HG03457 (cell line): ENCODE results near the gene SLC16A1.
"Not testable (repeated sequence)": the region's sequence is repeated elsewhere in the genome, so short reads cannot be mapped to it uniquely, and the experiment has no call there.

Source experiments
- ATAC-seq: cut with Tn5 transposase; IDR thresholded peaks from one replicate; pipeline ENCODE4 v1.9.1; 2021; ENCODE audit warnings: moderate number of reproducible peaks; ENCODE audit not compliant: unreplicated experiment

Gene SLC16A1

DNA sequence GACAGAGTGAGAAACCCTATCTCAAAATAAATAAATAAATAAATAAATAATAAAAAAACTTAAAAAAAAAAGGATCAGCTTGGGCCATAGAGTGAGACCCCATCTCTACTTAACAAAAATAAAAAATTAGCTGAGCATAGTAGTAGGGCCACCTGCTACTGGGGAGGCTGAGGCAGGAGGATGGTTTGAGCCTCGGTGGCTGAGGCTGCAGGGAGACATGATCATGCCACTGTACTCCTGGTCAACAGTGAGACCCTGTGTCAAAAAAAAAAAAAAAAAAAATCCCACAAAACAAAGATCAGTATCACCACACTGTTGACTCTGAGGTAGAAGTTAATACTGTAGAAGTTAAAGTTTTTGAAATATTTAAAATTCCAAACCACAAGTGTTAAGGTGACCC lies 29.1 kb downstream of the SLC16A1 start:
- no peak for ATAC-seq

GRCh38 chr1:112925015-112925414 lies 31.0 kb downstream of the SLC16A1 start:
- no peak for ATAC-seq

DNA sequence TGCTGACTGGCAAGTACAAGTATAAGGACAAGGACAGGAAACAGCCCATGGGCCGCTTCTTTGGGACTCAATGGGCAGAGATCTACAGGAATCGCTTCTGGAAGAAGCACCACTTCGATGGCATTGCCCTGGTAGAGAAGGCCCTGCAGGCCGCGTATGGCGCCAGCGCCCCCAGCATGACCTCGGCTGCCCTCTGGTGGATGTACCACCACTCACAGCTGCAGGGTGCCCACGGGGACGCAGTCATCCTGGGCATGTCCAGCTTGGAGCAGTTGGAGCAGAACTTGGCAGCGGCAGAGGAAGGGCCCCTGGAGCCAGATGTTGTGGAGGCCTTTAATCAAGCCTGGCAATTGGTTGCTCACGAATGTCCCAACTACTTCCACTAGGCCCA lies 32.0 kb downstream of the SLC16A1 start:
- no peak for ATAC-seq

DNA sequence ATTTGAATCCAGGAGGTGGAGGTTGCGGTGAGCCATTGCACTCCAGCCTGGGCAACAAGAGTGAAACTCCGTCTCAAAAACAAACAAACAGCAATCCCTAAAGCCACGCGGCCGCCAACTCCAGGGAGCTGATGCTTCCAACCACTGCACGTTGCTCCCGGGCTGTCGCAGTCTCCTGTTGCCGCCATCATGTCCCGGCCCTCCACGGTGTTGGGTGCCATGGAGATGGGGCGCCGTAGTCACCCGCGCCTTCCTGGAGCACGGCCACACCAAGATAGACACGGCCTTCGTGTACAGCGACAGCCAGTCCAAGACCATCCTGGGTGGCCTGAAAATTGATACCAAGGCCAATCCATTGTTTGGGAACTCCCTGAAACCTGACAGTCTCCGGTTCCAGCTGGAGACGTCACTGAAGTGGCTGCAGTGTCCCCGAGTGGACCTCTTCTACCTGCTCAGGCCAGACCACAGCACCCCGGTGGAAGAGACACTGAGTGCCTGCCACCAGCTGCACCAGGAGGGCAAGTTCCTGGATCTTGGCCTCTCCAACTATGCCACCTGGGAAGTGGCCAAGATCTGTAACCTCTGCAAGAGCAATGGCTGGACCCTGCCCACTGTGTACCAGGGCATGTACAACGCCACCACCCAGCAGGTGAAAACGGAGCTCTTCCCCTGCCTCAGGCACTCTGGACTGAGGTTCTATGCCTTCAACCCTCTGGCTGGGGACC lies 32.6 kb downstream of the SLC16A1 start:
- no peak for ATAC-seq

GRCh38 chr1:112911506-112912220 lies 44.3 kb downstream of the SLC16A1 start:
- no peak for ATAC-seq

GRCh38 chr1:112909847-112910246 lies 46.1 kb downstream of the SLC16A1 start:
- no peak for ATAC-seq

DNA sequence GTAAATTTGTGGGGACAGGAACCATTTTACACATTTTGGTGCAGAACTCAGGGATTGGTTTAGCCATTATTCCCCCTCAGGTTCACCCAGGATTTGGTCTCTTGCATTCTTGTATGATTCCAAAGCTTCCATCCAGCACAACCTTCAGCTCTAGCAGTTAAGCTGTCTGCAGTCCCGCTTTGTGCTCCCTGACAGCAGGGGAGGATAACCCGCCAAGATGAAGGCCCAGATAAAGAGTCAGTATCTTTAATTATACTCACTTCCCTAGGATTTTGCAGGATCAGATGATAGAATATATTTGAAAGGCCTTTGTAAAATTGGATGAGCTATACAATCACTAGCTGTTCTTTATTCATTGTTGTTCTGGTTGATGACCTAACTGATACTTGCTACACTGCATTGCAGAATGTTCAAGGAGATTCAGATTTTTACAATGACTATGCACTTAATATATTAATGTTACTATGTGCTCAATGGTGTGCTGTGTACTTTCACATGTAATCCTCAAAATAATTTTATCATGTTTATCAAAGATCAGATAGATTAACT lies 49.8 kb downstream of the SLC16A1 start:
- no peak for ATAC-seq

GRCh38 chr1:112905395-112906149 lies 50.4 kb downstream of the SLC16A1 start:
- no peak for ATAC-seq

GRCh38 chr1:112904831-112905261 lies 51.1 kb downstream of the SLC16A1 start:
- no peak for ATAC-seq

GRCh38 chr1:112904071-112904830 lies 51.7 kb downstream of the SLC16A1 start:
- no peak for ATAC-seq

DNA sequence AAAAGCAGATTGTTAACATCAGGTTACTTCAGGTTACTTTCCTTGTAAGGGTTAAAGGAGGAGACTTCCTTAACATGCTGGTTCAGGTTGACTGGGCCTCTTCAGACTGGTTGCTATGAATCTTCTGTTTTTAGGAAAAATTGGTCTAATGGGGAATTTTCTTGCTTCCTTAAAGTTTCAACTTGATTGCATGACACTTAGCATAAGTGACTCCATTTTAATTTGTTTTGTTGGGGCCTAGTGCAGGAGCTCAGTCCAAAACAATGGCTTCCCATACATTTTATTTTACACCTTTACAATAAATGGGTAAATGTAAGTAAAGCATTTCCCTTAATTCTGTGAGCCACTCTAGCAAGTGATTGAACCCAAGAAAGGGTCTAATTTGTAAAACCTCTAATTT lies 53.8 kb downstream of the SLC16A1 start:
- ATAC-seq: no peak

GRCh38 chr1:112901387-112901786 lies 54.6 kb downstream of the SLC16A1 start:
- ATAC-seq: no peak

- ATAC-seq: no peak
Measured at GRCh38 chr1:112896783-112897182, 59.2 kb downstream of the SLC16A1 start.

GRCh38 chr1:112894561-112895011 lies 61.4 kb downstream of the SLC16A1 start:
- no peak for ATAC-seq

DNA sequence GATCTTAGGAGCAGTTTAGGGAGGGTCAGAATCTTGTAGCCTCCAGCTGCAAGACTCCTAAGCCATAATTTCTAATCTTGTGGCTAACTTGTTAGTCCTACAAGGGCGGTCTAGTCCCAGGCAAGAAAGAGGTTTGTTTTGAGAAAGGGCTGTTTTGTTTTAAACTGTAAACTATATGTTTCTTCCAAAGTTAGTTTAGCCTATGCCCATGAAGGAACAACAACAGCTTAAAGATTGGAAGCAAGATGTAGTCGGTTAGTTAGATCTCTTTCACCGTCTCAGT lies 62.0 kb downstream of the SLC16A1 start:
- ATAC-seq: no peak

- no peak for ATAC-seq
Measured at GRCh38 chr1:112893288-112894009, 62.5 kb downstream of the SLC16A1 start.

GRCh38 chr1:112889906-112890305 lies 66.1 kb downstream of the SLC16A1 start:
- ATAC-seq: not testable (repeated sequence)

- no peak for ATAC-seq
Measured at GRCh38 chr1:112889052-112889768, 66.8 kb downstream of the SLC16A1 start.

DNA sequence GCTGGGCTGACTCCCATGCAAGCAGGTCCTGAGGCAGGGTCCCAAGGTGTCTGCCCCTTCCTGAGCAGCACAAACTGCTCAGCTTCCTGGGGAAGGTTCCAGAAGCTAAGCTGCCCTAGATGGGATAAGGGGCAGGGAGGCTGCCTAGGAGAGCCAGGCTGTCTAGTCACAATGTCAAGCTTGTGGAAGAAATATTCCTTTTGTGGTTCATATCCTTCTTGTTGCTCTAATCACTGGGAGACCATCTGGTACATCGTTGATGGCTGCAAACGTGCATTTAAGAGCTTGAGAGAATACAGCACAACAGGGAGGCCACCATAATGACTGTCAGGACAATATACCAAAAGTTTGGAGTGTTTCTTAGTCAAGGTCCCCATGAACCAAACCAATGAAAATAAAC lies 67.4 kb downstream of the SLC16A1 start:
- no peak for ATAC-seq
